IMR-90 (cell line): ENCODE data around the gene SIGLEC15. TPM values are rescaled to one million over a fixed set of nuclear protein-coding genes. Genes with fewer than 3 reads are reported as not detected.

Source experiments
- ATAC-seq: fragments of 200-7000 bp; cut with Tn5 transposase; 2 replicates; pipeline ENCODE4 v1.9.1; 2020; ENCODE audit warnings: low read depth, mild to moderate bottlenecking, moderate library complexity
- BruUV-seq: library from RNA; stranded (reverse); fragments of 400-500 nt; replicated peaks from 2 replicates; lab custom pipeline; 2021; lab: Mats Ljungman, UMichigan
- CTCF ChIA-PET: fragments of 300-600 bp; formaldehyde crosslinking; extraction: SDS; loops from one replicate; lab custom pipeline; 2021; ENCODE audit warnings: antibody characterized with exemption; lab: Yijun Ruan, JAX
- POLR2A ChIA-PET: fragments of 300-600 bp; sonication (Branson Sonifier 250); formaldehyde crosslinking; loops from one replicate; lab custom pipeline; 2022; ENCODE audit warnings: antibody characterized with exemption; ENCODE audit not compliant: unreplicated experiment; lab: Charles Lee
- DNase-seq: peaks from one replicate; pipeline ENCODE4 v3.0.0; 2013
- H2AFZ ChIP-seq: replicated peaks from 2 replicates; pipeline ENCODE3; 2013; ENCODE audit warnings: low read length, mild to moderate bottlenecking; ENCODE audit not compliant: poor library complexity
- H2AK5ac ChIP-seq: 2 replicates; pipeline ENCODE4 v1.6.1; 2013; ENCODE audit warnings: low read depth, low read length, inconsistent platforms
- H2AK9ac ChIP-seq: replicated peaks from 2 replicates; pipeline ENCODE3; 2013; ENCODE audit warnings: mild to moderate bottlenecking, low read depth, low read length, moderate library complexity; ENCODE audit not compliant: poor library complexity
- H2BK120ac ChIP-seq: 2 replicates; pipeline ENCODE4 v1.6.1; 2013; ENCODE audit warnings: low read depth, low read length, inconsistent platforms
- H2BK15ac ChIP-seq: 3 replicates; pipeline ENCODE4 v1.6.1; 2013; ENCODE audit warnings: low read depth, low read length, inconsistent platforms
- H2BK20ac ChIP-seq: 2 replicates; pipeline ENCODE4 v1.6.1; 2013; ENCODE audit warnings: low read depth, mild to moderate bottlenecking, inconsistent platforms, low read length, moderate library complexity
- H2BK5ac ChIP-seq: 2 replicates; pipeline ENCODE4 v1.6.1; 2013; ENCODE audit warnings: mild to moderate bottlenecking, low read depth, low read length, inconsistent platforms; ENCODE audit not compliant: poor library complexity, severe bottlenecking
- H3K14ac ChIP-seq: replicated peaks from 2 replicates; pipeline ENCODE4 v1.6.1; 2013; ENCODE audit warnings: low read depth, low read length, inconsistent platforms
- H3K18ac ChIP-seq: 2 replicates; pipeline ENCODE4 v1.6.1; 2013; ENCODE audit warnings: low read depth, low read length, control low read depth
- H3K23ac ChIP-seq: 2 replicates; pipeline ENCODE4 v1.6.1; 2013; ENCODE audit warnings: low read depth, low read length, inconsistent platforms
- H3K27ac ChIP-seq: 2 replicates; pipeline ENCODE4 v1.5.1; 2013; ENCODE audit warnings: mild to moderate bottlenecking, control low read depth, low read length; ENCODE audit not compliant: insufficient read depth
- H3K27me3 ChIP-seq: 2 replicates; pipeline ENCODE4 v1.6.1; 2013; ENCODE audit warnings: low read length; ENCODE audit not compliant: control insufficient read depth, insufficient read depth
- H3K36me3 ChIP-seq: 2 replicates; pipeline ENCODE4 v1.6.1; 2013; ENCODE audit warnings: low read length, mixed read lengths; ENCODE audit not compliant: control insufficient read depth, insufficient read depth
- H3K4ac ChIP-seq: 2 replicates; pipeline ENCODE4 v1.6.1; 2013; ENCODE audit warnings: low read depth, low read length, inconsistent platforms
- H3K4me1 ChIP-seq: 2 replicates; pipeline ENCODE4 v1.6.1; 2013; ENCODE audit warnings: low read length, mixed read lengths; ENCODE audit not compliant: control insufficient read depth, insufficient read depth
- H3K4me2 ChIP-seq: 2 replicates; pipeline ENCODE4 v1.6.1; 2013; ENCODE audit warnings: low read depth, mild to moderate bottlenecking, control low read depth, low read length, moderate library complexity
- H3K4me3 ChIP-seq: 2 replicates; pipeline ENCODE4 v1.5.1; 2013; ENCODE audit warnings: low read depth, mild to moderate bottlenecking, control low read depth, low read length, moderate library complexity; ENCODE audit not compliant: insufficient read depth
- H3K56ac ChIP-seq: 2 replicates; pipeline ENCODE4 v1.6.1; 2013; ENCODE audit warnings: low read length, inconsistent platforms; ENCODE audit not compliant: insufficient read depth; ENCODE audit errors: extremely low read depth
- H3K79me1 ChIP-seq, 2 experiments: 2 replicates each; pipeline ENCODE4 v1.6.1; 2013; ENCODE audit warnings: low read length in 2 of 2, inconsistent platforms in 1 of 2, low read depth in 1 of 2
- H3K9ac ChIP-seq: 2 replicates; pipeline ENCODE4 v1.6.1; 2013; ENCODE audit warnings: low read depth, low read length, control low read depth
- H3K9me1 ChIP-seq: 2 replicates; pipeline ENCODE4 v1.6.1; 2013; ENCODE audit warnings: low read length, inconsistent platforms; ENCODE audit not compliant: insufficient read depth
- H3K9me3 ChIP-seq: 2 replicates; pipeline ENCODE4 v1.6.1; 2013; ENCODE audit warnings: low read length; ENCODE audit not compliant: control insufficient read depth, insufficient read depth
- H4K20me1 ChIP-seq: 2 replicates; pipeline ENCODE4 v1.6.1; 2013; ENCODE audit warnings: low read length, inconsistent platforms; ENCODE audit not compliant: insufficient read depth
- H4K5ac ChIP-seq: 2 replicates; pipeline ENCODE4 v1.6.1; 2013; ENCODE audit warnings: mild to moderate bottlenecking, low read depth, low read length, control low read depth
- H4K8ac ChIP-seq, 2 experiments: 2 replicates each; pipeline ENCODE4 v1.6.1; 2013; ENCODE audit warnings: low read depth in 2 of 2, low read length in 2 of 2, control low read depth in 1 of 2, inconsistent platforms in 1 of 2
- H4K91ac ChIP-seq: 2 replicates; pipeline ENCODE4 v1.6.1; 2013; ENCODE audit warnings: low read depth, low read length, inconsistent platforms; ENCODE audit not compliant: insufficient read depth
- CHD1 ChIP-seq: IDR thresholded peaks from 2 replicates; pipeline ENCODE4 v1.6.1; 2012; ENCODE audit warnings: low read depth, low read length, improper control_type of control experiment
- MAZ ChIP-seq: IDR thresholded peaks from 2 replicates; pipeline ENCODE4 v1.6.1; 2012; ENCODE audit warnings: low read depth, mild to moderate bottlenecking, low read length, improper control_type of control experiment, moderate library complexity, borderline replicate concordance
- MXI1 ChIP-seq: IDR thresholded peaks from 2 replicates; pipeline ENCODE4 v1.6.1; 2012; ENCODE audit warnings: low read depth, mild to moderate bottlenecking, low read length, moderate library complexity, borderline replicate concordance
- WGBS, 2 experiments: methylation state at CpG; one replicate each; pipeline versions ENCODE4 v1.1.5 to v1.1.7; 2013; ENCODE audit warnings: missing lambda C conversion rate in 2 of 2; ENCODE audit not compliant: insufficient read length in 1 of 2; ENCODE audit errors: extremely low coverage in 2 of 2; 5-methylcytosine and 5-hydroxymethylcytosine counted together
- dilution Hi-C: fragments of 300-500 bp; cut with HindIII; formaldehyde crosslinking; loops from one replicate; pipeline ENCODE4 v1.14.3; 2018; ENCODE audit warnings: low sequenced_read_pairs; ENCODE audit not compliant: unreplicated experiment
- in situ Hi-C: fragments of 300-500 bp; cut with MboI; formaldehyde crosslinking; loops from 3 replicates; pipeline ENCODE4 v1.14.3; 2019; ENCODE audit warnings: low sequenced_read_pairs, inconsistent platforms, mixed read lengths
- intact Hi-C: fragments of 100-400 bp; cut with micrococcal nuclease; formaldehyde crosslinking; loops from 2 replicates; pipeline ENCODE4 v1.10.0; 2022
- polyA plus RNA-seq, 3 experiments: library from polyadenylated mRNA; depleted of rRNA; stranded (reverse); fragments of >200 nt; gene quantifications; 2 replicates each; pipeline ENCODE4 v1.2.3, GENCODE V29; 2012; ENCODE audit warnings: low replicate concordance in 1 of 3
- total RNA-seq: library from RNA; depleted of rRNA; stranded (reverse); fragments of >200 nt; gene quantifications from 2 replicates; pipeline ENCODE4 v1.2.3, GENCODE V29; 2012

Gene SIGLEC15
- total and polyA plus RNA-seq, 2 of the 4 experiments (the other 2 are of a cell fraction) = 1.1 to 1.8 TPM

DNA sequence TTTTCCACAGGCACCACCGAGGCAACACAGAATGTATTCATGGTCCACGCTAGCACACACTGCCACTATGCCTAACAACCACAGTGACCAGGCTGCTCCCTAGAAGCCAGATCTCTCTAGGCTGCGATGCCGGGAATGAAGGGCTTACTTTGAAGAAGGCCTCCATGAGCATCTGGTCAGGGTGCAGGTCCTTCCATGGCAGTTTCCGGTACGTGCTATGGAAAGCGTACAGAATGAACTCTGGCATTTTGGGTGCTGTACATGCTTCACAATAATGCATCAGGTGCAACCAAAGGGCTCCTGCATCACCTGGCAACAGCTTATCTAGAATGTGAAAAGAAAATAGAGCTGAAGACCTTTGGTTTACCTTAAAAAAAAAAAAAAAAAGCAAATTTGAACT, 44.9 kb downstream of the SIGLEC15 start:
- in situ Hi-C loops = no loop called here
- no peak overlapping the region for H3K18ac ChIP-seq

More for the DNA sequence above, 44.9 kb downstream of the SIGLEC15 start:
- POLR2A ChIA-PET = interaction anchor here (0.6 kb wide), 2 partner anchors 24 to 207 kb away, joined by 3 read pairs; no protein-coding TSS in a partner anchor
- Histone ChIP-seq H2AK5ac (peak overlapping the region; percentile 58; the same call in 1 of the 2 replicates), H3K79me1 (peaks cover 20 to 41% of the 10 kb centered on the region in 2 experiments), H3K23ac (no peak overlapping the region), H3K9me1 (peaks cover 7% of the 10 kb centered on the region; the same call in 1 of the 2 replicates), H2BK15ac (no peak overlapping the region), H3K27me3 (no peaks in the 10 kb centered on the region), H3K27ac (no peak overlapping the region), H3K56ac (no peak overlapping the region), H4K5ac (peak overlapping the region; percentile 8; the same call in 1 of the 2 replicates), H2BK5ac (no peak overlapping the region), H3K4me1 (peaks cover 4% of the 10 kb centered on the region; the same call in 1 of the 2 replicates), H3K9ac (no peak overlapping the region), H3K4ac (peak overlapping the region; percentile 7; the same call in 1 of the 2 replicates), H2BK20ac (no peak overlapping the region), H3K36me3 (peaks cover 28% of the 10 kb centered on the region), H2AK9ac (no peak overlapping the region), H4K91ac (no peak overlapping the region), H3K9me3 (no peaks in the 10 kb centered on the region; the same call in 1 of the 2 replicates), H3K14ac (no peak overlapping the region), H3K4me2 (no peak overlapping the region), H2AFZ (no peak overlapping the region), H2BK120ac (no peak overlapping the region), H4K8ac (peak overlapping the region in 1 of 2 experiments; percentile 21; a peak in 1 of 4 replicates), H3K4me3 (no peak overlapping the region), H4K20me1 (no peaks in the 10 kb centered on the region)
- 96% methylated on average over 5 of the region's 7 CpGs; no CpG with 5 or more reads in 1 of the 2 experiments for WGBS, 2 experiments
- no TSS peak for BruUV-seq
- ATAC-seq (no peak), DNase-seq (no peak)
- intact Hi-C loops (no loop called here), dilution Hi-C loops (no loop called here)
- no peak for TF ChIP-seq MXI1
- TF ChIP-seq MAZ = no peak
- TF ChIP-seq CHD1 = no peak
- CTCF ChIA-PET = interaction anchor here (1.7 kb wide), 1 partner anchor 10 kb away, joined by 5 read pairs; no protein-coding TSS in a partner anchor
